ENCODE data around the gene NINJ1. TPM values are rescaled to one million over a fixed set of nuclear protein-coding genes. Genes with fewer than 3 reads are reported as not detected.

The NINJ1 gene
- total and polyA plus RNA-seq, 2 donors (not counting 3 experiments of a cell fraction or from before 2014, with no cell fraction given): 31.5 to 57.7 TPM

- FAIRE-seq: no peak
- Histone ChIP-seq H3K27ac (ENCODE audit: insufficient read depth, low read depth, low read length) (no peak overlapping the region), H3K27me3 (ENCODE audit: control insufficient read depth in 2 of 2, insufficient read depth in 2 of 2, low read length in 2 of 2) (no peaks in the 10 kb centered on the region), H3K9me3 (replicated peaks; ENCODE audit: control insufficient read depth, insufficient read depth, low read length) (no peaks in the 10 kb centered on the region), H3K4me2 (ENCODE audit: insufficient read depth, low read length) (no peak overlapping the region), H3K9ac (replicated peaks; ENCODE audit: extremely low read depth, insufficient read depth, low read length) (no peak overlapping the region), H4K20me1 (replicated peaks; ENCODE audit: control insufficient read depth, extremely low read depth, insufficient read depth, low read length) (no peaks in the 10 kb centered on the region), H3K36me3 (ENCODE audit: control insufficient read depth in 2 of 2, extremely low read depth in 1 of 2, insufficient read depth in 2 of 2, low read length in 2 of 2) (no peaks in the 10 kb centered on the region), H3K9me1 (replicated peaks; ENCODE audit: control insufficient read depth, extremely low read depth, insufficient read depth, low read length) (no peaks in the 10 kb centered on the region), H3K4me1 (ENCODE audit: control insufficient read depth, extremely low read depth, insufficient read depth, low read length) (no peaks in the 10 kb centered on the region), H3K4me3 (replicated peaks in 1 of 3; ENCODE audit: insufficient read depth in 1 of 3, low read depth in 1 of 3, low read length in 3 of 3) (no peak overlapping the region), H2AFZ (ENCODE audit: low read depth, low read length) (no peak overlapping the region), H3K79me2 (ENCODE audit: control insufficient read depth, insufficient read depth, low read length) (no peaks in the 10 kb centered on the region)
- POLR2A ChIA-PET: interaction anchor here (0.5 kb wide), 1 partner anchor 53 kb away, joined by 15 read pairs; no protein-coding TSS in a partner anchor
- dilution Hi-C loops (cut with MboI; ENCODE audit: extremely low pct_ligation_motif_present, low sequenced_read_pairs): no loop called here
- no peak for DNase-seq (ENCODE audit: low read depth, low spot score)
- intact Hi-C loops (cut with micrococcal nuclease): no loop called here
- BruUV-seq (replicated peaks): no TSS peak
- TF ChIP-seq MAX (IDR thresholded peaks at IDR 0.05; ENCODE audit: insufficient read depth, insufficient read length) (no peak), POLR2AphosphoS5 (IDR thresholded peaks at IDR 0.05; ENCODE audit: insufficient read depth, low read depth, low read length) (no peak), JUN (IDR thresholded peaks at IDR 0.05; ENCODE audit: borderline replicate concordance, insufficient read depth, insufficient read length, low read depth) (no peak), POLR2A (IDR thresholded peaks at IDR 0.05; ENCODE audit: low read depth, low read length) (no peak)
- CTCF ChIA-PET: interaction anchor here (1.1 to 2.2 kb wide), 2 partner anchors 17 to 27 kb away, joined by 5 read pairs; no protein-coding TSS in a partner anchor
Measured at GRCh38 chr9:93081931-93082330, 52.1 kb downstream of the NINJ1 start.

GRCh38 chr9:93081081-93081529 is 52.9 kb downstream of the NINJ1 start:
- H3K36me3 ChIP-seq (ENCODE audit: control insufficient read depth in 2 of 2, extremely low read depth in 1 of 2, insufficient read depth in 2 of 2, low read length in 2 of 2): no peaks in the 10 kb centered on the region
- CTCF ChIA-PET: interaction anchor here (1.1 to 2.2 kb wide), 3 partner anchors 17 to 78 kb away, joined by 3 to 5 read pairs (median 5); no protein-coding TSS in a partner anchor
- no peak overlapping the region for H3K4me2 ChIP-seq (ENCODE audit: insufficient read depth, low read length)
- H3K9ac ChIP-seq (replicated peaks; ENCODE audit: extremely low read depth, insufficient read depth, low read length): no peak overlapping the region
- H2AFZ ChIP-seq (ENCODE audit: low read depth, low read length): no peak overlapping the region
- H3K79me2 ChIP-seq (ENCODE audit: control insufficient read depth, insufficient read depth, low read length): no peaks in the 10 kb centered on the region
- intact Hi-C loops (cut with micrococcal nuclease) (no loop called here), dilution Hi-C loops (cut with MboI; ENCODE audit: extremely low pct_ligation_motif_present, low sequenced_read_pairs) (no loop called here)
- BruUV-seq (replicated peaks): no TSS peak
- no peaks in the 10 kb centered on the region for H3K9me3 ChIP-seq (replicated peaks; ENCODE audit: control insufficient read depth, insufficient read depth, low read length)
- H3K4me1 ChIP-seq (ENCODE audit: control insufficient read depth, extremely low read depth, insufficient read depth, low read length): no peaks in the 10 kb centered on the region
- DNase-seq (ENCODE audit: low read depth, low spot score): no peak
- H3K9me1 ChIP-seq (replicated peaks; ENCODE audit: control insufficient read depth, extremely low read depth, insufficient read depth, low read length): no peaks in the 10 kb centered on the region
- no peak for FAIRE-seq
- TF ChIP-seq MAX (IDR thresholded peaks at IDR 0.05; ENCODE audit: insufficient read depth, insufficient read length): no peak
- no peak for TF ChIP-seq POLR2AphosphoS5 (IDR thresholded peaks at IDR 0.05; ENCODE audit: insufficient read depth, low read depth, low read length)
- TF ChIP-seq, protein P1, sequence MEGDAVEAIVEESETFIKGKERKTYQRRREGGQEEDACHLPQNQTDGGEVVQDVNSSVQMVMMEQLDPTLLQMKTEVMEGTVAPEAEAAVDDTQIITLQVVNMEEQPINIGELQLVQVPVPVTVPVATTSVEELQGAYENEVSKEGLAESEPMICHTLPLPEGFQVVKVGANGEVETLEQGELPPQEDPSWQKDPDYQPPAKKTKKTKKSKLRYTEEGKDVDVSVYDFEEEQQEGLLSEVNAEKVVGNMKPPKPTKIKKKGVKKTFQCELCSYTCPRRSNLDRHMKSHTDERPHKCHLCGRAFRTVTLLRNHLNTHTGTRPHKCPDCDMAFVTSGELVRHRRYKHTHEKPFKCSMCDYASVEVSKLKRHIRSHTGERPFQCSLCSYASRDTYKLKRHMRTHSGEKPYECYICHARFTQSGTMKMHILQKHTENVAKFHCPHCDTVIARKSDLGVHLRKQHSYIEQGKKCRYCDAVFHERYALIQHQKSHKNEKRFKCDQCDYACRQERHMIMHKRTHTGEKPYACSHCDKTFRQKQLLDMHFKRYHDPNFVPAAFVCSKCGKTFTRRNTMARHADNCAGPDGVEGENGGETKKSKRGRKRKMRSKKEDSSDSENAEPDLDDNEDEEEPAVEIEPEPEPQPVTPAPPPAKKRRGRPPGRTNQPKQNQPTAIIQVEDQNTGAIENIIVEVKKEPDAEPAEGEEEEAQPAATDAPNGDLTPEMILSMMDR (IDR thresholded peaks at IDR 0.05; ENCODE audit: extremely low read depth in 1 of 2, insufficient read depth in 1 of 2, low read depth in 1 of 2, low read length in 2 of 2): no peak
- no peak for TF ChIP-seq MYC (IDR thresholded peaks at IDR 0.05; ENCODE audit: low read depth, low read length)
- TF ChIP-seq EZH2 (IDR thresholded peaks at IDR 0.05; ENCODE audit: borderline replicate concordance, low read depth, low read length, severe bottlenecking): no peak
- no peak for TF ChIP-seq FOS (IDR thresholded peaks at IDR 0.05; ENCODE audit: borderline replicate concordance, insufficient read depth, low read length)
- TF ChIP-seq POLR2A (IDR thresholded peaks at IDR 0.05; ENCODE audit: low read depth, low read length): no peak
- no peak for TF ChIP-seq GATA2 (IDR thresholded peaks at IDR 0.05; ENCODE audit: insufficient read depth, insufficient read length, low read depth, low read length)
- POLR2A ChIA-PET: no interaction called here
- no peak overlapping the region for H3K27ac ChIP-seq (ENCODE audit: insufficient read depth, low read depth, low read length)
- no peaks in the 10 kb centered on the region for H4K20me1 ChIP-seq (replicated peaks; ENCODE audit: control insufficient read depth, extremely low read depth, insufficient read depth, low read length)
- no peak overlapping the region for H3K4me3 ChIP-seq (replicated peaks in 1 of 3; ENCODE audit: insufficient read depth in 1 of 3, low read depth in 1 of 3, low read length in 3 of 3)
- H3K27me3 ChIP-seq (ENCODE audit: control insufficient read depth in 2 of 2, insufficient read depth in 2 of 2, low read length in 2 of 2): no peaks in the 10 kb centered on the region
